ENCODE results near the gene ZBP1. TPM values are rescaled to one million over a fixed set of nuclear protein-coding genes. Genes with fewer than 3 reads are reported as not detected.

The ZBP1 gene
- total RNA-seq, 1 donor from 2014 or later, result not detected

- no peak for DNase-seq (ENCODE audit: low spot score)
- no peak overlapping the region for H3K27ac Mint-ChIP-seq (ENCODE audit: unreplicated experiment)
- peaks cover 37% of the 10 kb centered on the region for H3K27me3 Mint-ChIP-seq (ENCODE audit: low read depth)
- no peak overlapping the region for H3K4me3 Mint-ChIP-seq (ENCODE audit: unreplicated experiment)
- no peaks in the 10 kb centered on the region for H3K4me1 Mint-ChIP-seq (ENCODE audit: low read depth)
- TF ChIP-seq CTCF (IDR thresholded peaks at IDR 0.05), result no peak
- H3K36me3 Mint-ChIP-seq (ENCODE audit: low read depth), result peaks cover 2% of the 10 kb centered on the region
- no peaks in the 10 kb centered on the region for H3K9me3 Mint-ChIP-seq (ENCODE audit: low read depth)
Observed at GRCh38 chr20:57610261-57610952, 9.8 kb downstream of the ZBP1 start.

GRCh38 chr20:57609842-57610167 is 10.4 kb downstream of the ZBP1 start:
- Mint-ChIP-seq H3K4me3 (ENCODE audit: unreplicated experiment) (no peak overlapping the region), H3K27me3 (ENCODE audit: low read depth) (peaks cover 37% of the 10 kb centered on the region), H3K9me3 (ENCODE audit: low read depth) (no peaks in the 10 kb centered on the region), H3K27ac (ENCODE audit: unreplicated experiment) (no peak overlapping the region), H3K36me3 (ENCODE audit: low read depth) (peaks cover 2% of the 10 kb centered on the region), H3K4me1 (ENCODE audit: low read depth) (no peaks in the 10 kb centered on the region)
- peak; percentile 29 for TF ChIP-seq CTCF (IDR thresholded peaks at IDR 0.05)
- no peak for DNase-seq (ENCODE audit: low spot score)

GRCh38 chr20:57609086-57609841 is 11.0 kb downstream of the ZBP1 start:
- no peaks in the 10 kb centered on the region for H3K4me1 Mint-ChIP-seq (ENCODE audit: low read depth)
- H3K27me3 Mint-ChIP-seq (ENCODE audit: low read depth), result peaks cover 34% of the 10 kb centered on the region
- no peaks in the 10 kb centered on the region for H3K9me3 Mint-ChIP-seq (ENCODE audit: low read depth)
- peaks cover 2% of the 10 kb centered on the region for H3K36me3 Mint-ChIP-seq (ENCODE audit: low read depth)
- no peak for TF ChIP-seq CTCF (IDR thresholded peaks at IDR 0.05)
- H3K27ac Mint-ChIP-seq (ENCODE audit: unreplicated experiment), result no peak overlapping the region
- no peak overlapping the region for H3K4me3 Mint-ChIP-seq (ENCODE audit: unreplicated experiment)
- DNase-seq (ENCODE audit: low spot score), result no peak

- Mint-ChIP-seq H3K27ac (ENCODE audit: unreplicated experiment) (no peak overlapping the region), H3K36me3 (ENCODE audit: low read depth) (peaks cover 2% of the 10 kb centered on the region), H3K4me3 (ENCODE audit: unreplicated experiment) (no peak overlapping the region), H3K9me3 (ENCODE audit: low read depth) (no peaks in the 10 kb centered on the region), H3K4me1 (ENCODE audit: low read depth) (no peaks in the 10 kb centered on the region), H3K27me3 (ENCODE audit: low read depth) (peaks cover 34% of the 10 kb centered on the region)
- TF ChIP-seq CTCF (IDR thresholded peaks at IDR 0.05), result no peak
- no peak for DNase-seq (ENCODE audit: low spot score)
Observed at GRCh38 chr20:57608516-57608915, 11.7 kb downstream of the ZBP1 start.

GRCh38 chr20:57605878-57606277 is 14.3 kb downstream of the ZBP1 start:
- H3K27ac Mint-ChIP-seq (ENCODE audit: unreplicated experiment), result no peak overlapping the region

More at GRCh38 chr20:57605878-57606277, 14.3 kb downstream of the ZBP1 start:
- no peaks in the 10 kb centered on the region for H3K4me1 Mint-ChIP-seq (ENCODE audit: low read depth)
- no peak for TF ChIP-seq CTCF (IDR thresholded peaks at IDR 0.05)
- H3K36me3 Mint-ChIP-seq (ENCODE audit: low read depth), result peaks cover 2% of the 10 kb centered on the region
- peaks cover 31% of the 10 kb centered on the region for H3K27me3 Mint-ChIP-seq (ENCODE audit: low read depth)
- H3K9me3 Mint-ChIP-seq (ENCODE audit: low read depth), result no peaks in the 10 kb centered on the region
- no peak for DNase-seq (ENCODE audit: low spot score)
- H3K4me3 Mint-ChIP-seq (ENCODE audit: unreplicated experiment), result no peak overlapping the region
